GM12878 (cell line): Measurements from ENCODE around the gene PPP1R13L. TPM values are rescaled to one million over a fixed set of nuclear protein-coding genes. Genes with fewer than 3 reads are reported as not detected.

Experiments used
- BCLAF1 ChIP-seq: fragments of 450-650 bp; IDR thresholded peaks from 2 replicates; pipeline ENCODE4 v1.6.1; 2017; ENCODE audit warnings: antibody characterized with exemption, mild to moderate bottlenecking, moderate library complexity
- CHD1 ChIP-seq: IDR thresholded peaks from 2 replicates; pipeline ENCODE4 v1.6.1; 2012; ENCODE audit warnings: low read depth, low read length, improper control_type of control experiment
- CHD2 ChIP-seq: IDR thresholded peaks from 2 replicates; pipeline ENCODE4 v1.6.1; 2011; ENCODE audit warnings: low read depth, low read length, improper control_type of control experiment, borderline replicate concordance
- CTCF ChIP-seq, 3 experiments: IDR thresholded peaks in 2 of 3; conservative IDR thresholded peaks in 1 of 3; 2 replicates each; pipeline ENCODE4 v1.5.1; 2011; ENCODE audit warnings: low read depth in 3 of 3, low read length in 3 of 3, mild to moderate bottlenecking in 3 of 3, control low read depth in 2 of 3, moderate library complexity in 2 of 3, inconsistent platforms in 1 of 3, mixed read lengths in 1 of 3; ENCODE audit not compliant: control insufficient read depth in 2 of 3, insufficient read depth in 1 of 3; ENCODE audit errors: extremely low read depth in 1 of 3
- ESRRA ChIP-seq: IDR thresholded peaks from 2 replicates; pipeline ENCODE4 v1.6.1; 2012; ENCODE audit warnings: mild to moderate bottlenecking, low read length, improper control_type of control experiment
- FOXM1 ChIP-seq: IDR thresholded peaks from 2 replicates; pipeline ENCODE4 v1.6.1; 2012; ENCODE audit warnings: low read depth, mild to moderate bottlenecking, inconsistent platforms, low read length, moderate library complexity
- IKZF1 ChIP-seq: fragments of 450-650 bp; conservative IDR thresholded peaks from 2 replicates; pipeline ENCODE4 v1.6.1; 2017; ENCODE audit warnings: antibody characterized with exemption, mild to moderate bottlenecking
- MAX ChIP-seq: IDR thresholded peaks from 2 replicates; pipeline ENCODE4 v1.6.1; 2012; ENCODE audit warnings: low read depth, low read length, improper control_type of control experiment
- MYB ChIP-seq: fragments of 150-350 bp; IDR thresholded peaks from 2 replicates; pipeline ENCODE4 v1.6.1; 2014; ENCODE audit warnings: mild to moderate bottlenecking, low read depth, low read length, borderline replicate concordance
- PAX8 ChIP-seq: fragments of 450-650 bp; IDR thresholded peaks from 2 replicates; pipeline ENCODE4 v1.6.1; 2017; ENCODE audit warnings: mild to moderate bottlenecking, moderate library complexity
- POLR2AphosphoS2 ChIP-seq: IDR thresholded peaks from 2 replicates; pipeline ENCODE4 v1.6.1; 2011; ENCODE audit warnings: low read depth, mild to moderate bottlenecking, low read length, improper control_type of control experiment, moderate library complexity
- RCOR1 ChIP-seq: conservative IDR thresholded peaks from 2 replicates; pipeline ENCODE4 v1.6.1; 2012; ENCODE audit warnings: low read depth, low read length, improper control_type of control experiment
- RUNX3 ChIP-seq: IDR thresholded peaks from 2 replicates; pipeline ENCODE4 v1.6.1; 2012; ENCODE audit warnings: low read length, inconsistent platforms
- SRF ChIP-seq, 2 experiments: IDR thresholded peaks; 2 replicates each; pipeline ENCODE4 v1.6.1; 2011; ENCODE audit warnings: low read depth in 2 of 2, low read length in 2 of 2, mild to moderate bottlenecking in 1 of 2, moderate library complexity in 1 of 2
- TBL1XR1 ChIP-seq: IDR thresholded peaks from 2 replicates; pipeline ENCODE4 v1.6.1; 2012; ENCODE audit warnings: low read depth, low read length, improper control_type of control experiment
- YBX1 ChIP-seq: fragments of 450-650 bp; IDR thresholded peaks from 2 replicates; pipeline ENCODE4 v1.6.1; 2016; ENCODE audit warnings: antibody characterized with exemption
- ZNF384 ChIP-seq: IDR thresholded peaks from 2 replicates; pipeline ENCODE4 v1.6.1; 2012; ENCODE audit warnings: low read depth, mild to moderate bottlenecking, low read length, improper control_type of control experiment, borderline replicate concordance
- ZNF592 ChIP-seq: fragments of 450-650 bp; IDR thresholded peaks from 2 replicates; pipeline ENCODE4 v1.6.1; 2017; ENCODE audit warnings: mild to moderate bottlenecking, moderate library complexity
- ZNF622 ChIP-seq: fragments of 450-650 bp; IDR thresholded peaks from 2 replicates; pipeline ENCODE4 v1.6.1; 2017; ENCODE audit warnings: mild to moderate bottlenecking, inconsistent platforms
- ZSCAN29 ChIP-seq: fragments of 450-650 bp; IDR thresholded peaks from 2 replicates; pipeline ENCODE4 v1.6.1; 2017; ENCODE audit warnings: mild to moderate bottlenecking, moderate library complexity
- polyA plus RNA-seq, 11 experiments: library from polyadenylated mRNA; depleted of rRNA in 4 of 11; unstranded in 6 of 11; stranded (reverse) in 5 of 11; fragments of >200 nt; fragmentation: Nextera tagmentation in 4 of 11; fragmentation: Illumina TruSeq in 1 of 11; extraction: Ambion mirVana in 4 of 11; extraction: Trizol in 1 of 11; gene quantifications; 1 replicate in 1 of 11; 2 replicates in 10 of 11; pipeline versions ENCODE4 v1.2.1 to v1.2.3, GENCODE V29; 2011 to 2016; ENCODE audit warnings: inconsistent platforms in 2 of 11, missing spikeins in 2 of 11, low read depth in 1 of 11
- total RNA-seq, 4 experiments: library from RNA; depleted of rRNA in 3 of 4; stranded (reverse); fragments of >200 nt in 3 of 4; fragmentation: Illumina TruSeq in 1 of 4; extraction: Trizol in 1 of 4; gene quantifications; 2 replicates each; pipeline versions ENCODE4 v1.2.1 to v1.2.3, GENCODE V29; 2013 to 2021

PPP1R13L gene
- total and polyA plus RNA-seq, 10 of the 15 experiments (the other 5 are each of a cell fraction or from before 2014, with no cell fraction given), result 0.40 to 10.0 (median 2.5) TPM

- TF ChIP-seq BCLAF1 (no peak), TBL1XR1 (peak; percentile 87), MAX (no peak), RCOR1 (no peak; the same call in 1 of the 2 replicates), ZNF592 (peak; percentile 79), SRF (IDR thresholded peaks at IDR 0.05; ENCODE audit: low read depth in 2 of 2, low read length in 2 of 2) (peak; percentile 99 to 100), ZNF384 (no peak), YBX1 (no peak), MYB (no peak), ESRRA (no peak), CHD2 (no peak; the same call in 1 of the 2 replicates), PAX8 (no peak), RUNX3 (peak; percentile 3; the same call in 1 of the 2 replicates), CHD1 (peak; percentile 37; the same call in 1 of the 2 replicates), FOXM1 (peak; percentile 75), IKZF1 (peak; percentile 97), ZNF622 (no peak), POLR2AphosphoS2 (0 out of 2 replicates have a peak, but pooled peaks have one; percentile 26), ZSCAN29 (peak; percentile 71; the same call in 1 of the 2 replicates), CTCF (IDR thresholded peaks at IDR 0.05 in 2 of 3, conservative IDR thresholded peaks at IDR 0.05 in 1 of 3; ENCODE audit: control insufficient read depth in 2 of 3, extremely low read depth in 1 of 3, insufficient read depth in 1 of 3, low read depth in 3 of 3, low read length in 3 of 3) (peak; percentile 67 to 95 (median 94))
Measured at GRCh38 chr19:45439569-45440258, 34.8 kb upstream of the PPP1R13L start (continued).
